ENCODE data around the gene GFPT1. TPM values are rescaled to one million over a fixed set of nuclear protein-coding genes. Genes with fewer than 3 reads are reported as not detected.

GFPT1 gene
- total and polyA plus RNA-seq, 9 of the 15 experiments (the other 6 are each of a cell fraction or from before 2014, with no cell fraction given), result 6.6 to 38.3 (median 15.9) TPM

- intact Hi-C loops (cut with micrococcal nuclease), result loop anchor here (10.0 kb wide), 1 partner anchor 355 kb away; no protein-coding TSS in a partner anchor
- ATAC-seq, result no peak
- H3K4me3 ChIP-seq, result no peak overlapping the region
- no peak overlapping the region for H3K27ac ChIP-seq (ENCODE audit: extremely low read depth, low read depth, low read length)
- no peaks in the 10 kb centered on the region; a peak in 1 of 5 replicates for H3K4me1 ChIP-seq (replicated peaks in 1 of 2; ENCODE audit: control insufficient read depth in 2 of 2, insufficient read depth in 2 of 2, low read length in 2 of 2)
- no peaks in the 10 kb centered on the region for H4K20me1 ChIP-seq (replicated peaks; ENCODE audit: control insufficient read depth, insufficient read depth, low read length)
- CTCF ChIA-PET (ENCODE audit: low intra/inter-chr PET ratio), result no interaction called here
- H3K36me3 ChIP-seq (ENCODE audit: control insufficient read depth, insufficient read depth, low read length), result no peaks in the 10 kb centered on the region
- no peak overlapping the region for H3K9ac ChIP-seq (ENCODE audit: insufficient read depth in 1 of 2, low read depth in 2 of 2, low read length in 2 of 2)
- in situ Hi-C loops (cut with MboI), result loop anchor here (25.0 kb wide), 1 partner anchor 263 kb away; no protein-coding TSS in a partner anchor
- H3K9me1 ChIP-seq (ENCODE audit: control insufficient read depth, insufficient read depth, low read length), result peaks cover 4% of the 10 kb centered on the region
- POLR2A ChIA-PET, result interaction anchor here (0.7 kb wide), 2 partner anchors 35 to 96 kb away, joined by 3 to 5 read pairs; no protein-coding TSS in a partner anchor
- BruUV-seq (replicated peaks), result no TSS peak
- no peak overlapping the region for H2AFZ ChIP-seq (ENCODE audit: low read depth, low read length)
- no peak for FAIRE-seq
- no peaks in the 10 kb centered on the region for H3K79me2 ChIP-seq (ENCODE audit: control insufficient read depth, insufficient read depth, low read length)
- H3K9me3 ChIP-seq (replicated peaks; ENCODE audit: control insufficient read depth, insufficient read depth, low read depth, low read length), result 0 out of 2 replicates have a peak, but pooled peaks cover 5% of the 10 kb centered on the region
- no peak for TF ChIP-seq GTF2A2 (tag; IDR thresholded peaks at IDR 0.05)
- no peak for TF ChIP-seq YBX1 (IDR thresholded peaks at IDR 0.05)
- TF ChIP-seq U2AF2 (optimal IDR thresholded peaks at IDR 0.05; ENCODE audit: low read depth, low read length), result no peak
- TF ChIP-seq DACH1 (IDR thresholded peaks at IDR 0.05; ENCODE audit: partially characterized antibody), result no peak
- TF ChIP-seq PURB (CRISPR knock-in tag; IDR thresholded peaks at IDR 0.05; ENCODE audit: low read depth), result no peak
- DNase-seq (ENCODE audit: extremely low read depth in 1 of 4, low spot score in 3 of 4), result no peak
- no peak overlapping the region for H3K4me2 ChIP-seq (ENCODE audit: insufficient read depth, low read length)
- 2% methylated on average over 4 of the region's 4 CpGs for WGBS (ENCODE audit: insufficient coverage, low coverage, missing lambda C conversion rate)
- peaks cover 19 to 59% of the 10 kb centered on the region in 2 experiments for H3K27me3 ChIP-seq (ENCODE audit: control insufficient read depth in 2 of 2, insufficient read depth in 2 of 2, low read length in 2 of 2)
Observed at GRCh38 chr2:69299772-69300516, 87.1 kb downstream of the GFPT1 start.

GRCh38 chr2:69298862-69299261, 88.2 kb downstream of the GFPT1 start:
- FAIRE-seq (no peak), DNase-seq (ENCODE audit: extremely low read depth in 1 of 4, low spot score in 3 of 4) (no peak), ATAC-seq (no peak)
- H3K4me1 ChIP-seq (replicated peaks in 1 of 2; ENCODE audit: control insufficient read depth in 2 of 2, insufficient read depth in 2 of 2, low read length in 2 of 2), result no peaks in the 10 kb centered on the region; a peak in 1 of 5 replicates
- no peak overlapping the region for H3K27ac ChIP-seq (ENCODE audit: extremely low read depth, low read depth, low read length)
- CTCF ChIA-PET (ENCODE audit: low intra/inter-chr PET ratio), result no interaction called here
- H4K20me1 ChIP-seq (replicated peaks; ENCODE audit: control insufficient read depth, insufficient read depth, low read length), result no peaks in the 10 kb centered on the region; the same call in 1 of the 2 replicates
- BruUV-seq (replicated peaks), result no TSS peak
- H3K9me3 ChIP-seq (replicated peaks; ENCODE audit: control insufficient read depth, insufficient read depth, low read depth, low read length), result 0 out of 2 replicates have a peak, but pooled peaks cover 2% of the 10 kb centered on the region
- H3K9ac ChIP-seq (ENCODE audit: insufficient read depth in 1 of 2, low read depth in 2 of 2, low read length in 2 of 2), result no peak overlapping the region
- peaks cover 20 to 56% of the 10 kb centered on the region in 2 experiments for H3K27me3 ChIP-seq (ENCODE audit: control insufficient read depth in 2 of 2, insufficient read depth in 2 of 2, low read length in 2 of 2)
- H3K79me2 ChIP-seq (ENCODE audit: control insufficient read depth, insufficient read depth, low read length), result no peaks in the 10 kb centered on the region
- WGBS (ENCODE audit: insufficient coverage, low coverage, missing lambda C conversion rate), result 2% methylated on average over 4 of the region's 4 CpGs
- H3K4me3 ChIP-seq, result no peak overlapping the region
- H2AFZ ChIP-seq (ENCODE audit: low read depth, low read length), result no peak overlapping the region
- POLR2A ChIA-PET, result interaction anchor here (0.7 kb wide), 1 partner anchor 34 kb away, joined by 3 read pairs; no protein-coding TSS in a partner anchor
- H3K9me1 ChIP-seq (ENCODE audit: control insufficient read depth, insufficient read depth, low read length), result peaks cover 4% of the 10 kb centered on the region
- intact Hi-C loops (cut with micrococcal nuclease) (no loop called here), in situ Hi-C loops (cut with MboI) (no loop called here)
- no peaks in the 10 kb centered on the region for H3K36me3 ChIP-seq (ENCODE audit: control insufficient read depth, insufficient read depth, low read length)
- no peak overlapping the region for H3K4me2 ChIP-seq (ENCODE audit: insufficient read depth, low read length)
- TF ChIP-seq BHLHE40 (IDR thresholded peaks at IDR 0.05; ENCODE audit: low read length) (no peak), CEBPG (CRISPR knock-in tag; IDR thresholded peaks at IDR 0.05) (no peak), CEBPG (tag; conservative IDR thresholded peaks at IDR 0.05 in 1 of 2, IDR thresholded peaks at IDR 0.05 in 1 of 2) (no peak), TEAD1 (CRISPR knock-in tag; IDR thresholded peaks at IDR 0.05) (no peak), NCOA4 (IDR thresholded peaks at IDR 0.05; ENCODE audit: partially characterized antibody) (no peak), SMARCC2 (IDR thresholded peaks at IDR 0.05; ENCODE audit: low read depth) (no peak), FOS (IDR thresholded peaks at IDR 0.05; ENCODE audit: extremely low read depth, insufficient read length) (no peak), ZNF282 (CRISPR knock-in tag; IDR thresholded peaks at IDR 0.05) (no peak), GATAD2B (IDR thresholded peaks at IDR 0.05; ENCODE audit: borderline replicate concordance) (no peak)
